ENCODE data around the gene TMEM190. TPM values are rescaled to one million over a fixed set of nuclear protein-coding genes. Genes with fewer than 3 reads are reported as not detected.
A peak's percentile ranks its signal among the peaks of the same experiment; 100 is the strongest.

TMEM190 gene
- total and polyA plus RNA-seq, 9 of the 15 experiments (the other 6 are each of a cell fraction or from before 2014, with no cell fraction given) = not detected

GRCh38 chr19:55368701-55369563 is 7.7 kb upstream of the TMEM190 start (continued):
- TF ChIP-seq PKNOX1 (IDR thresholded peaks at IDR 0.05) (no peak), ZFP36 (IDR thresholded peaks at IDR 0.05; ENCODE audit: low read depth, low read length, partially characterized antibody) (peak; percentile 24), CBFB (CRISPR knock-in tag; IDR thresholded peaks at IDR 0.05) (no peak), GMEB1 (CRISPR knock-in tag; IDR thresholded peaks at IDR 0.05) (peak; percentile 48; the same call in 1 of the 2 replicates), ZBTB34 (CRISPR knock-in tag; IDR thresholded peaks at IDR 0.05) (no peak), MYBL2 (IDR thresholded peaks at IDR 0.05; ENCODE audit: low read depth) (no peak), MYBL2 (CRISPR knock-in tag; IDR thresholded peaks at IDR 0.05; ENCODE audit: borderline replicate concordance) (no peak), ATF4 (CRISPR knock-in tag; IDR thresholded peaks at IDR 0.05) (no peak), ZNF384 (IDR thresholded peaks at IDR 0.05; ENCODE audit: low read depth, low read length) (no peak), OTX1 (CRISPR knock-in tag; IDR thresholded peaks at IDR 0.05) (no peak), CTCFL (IDR thresholded peaks at IDR 0.05; ENCODE audit: borderline replicate concordance, insufficient read depth, low read depth, low read length, poor library complexity, severe bottlenecking) (no peak), PURB (CRISPR knock-in tag; IDR thresholded peaks at IDR 0.05; ENCODE audit: low read depth) (no peak), ESRRB (CRISPR knock-in tag; IDR thresholded peaks at IDR 0.05; ENCODE audit: borderline replicate concordance) (no peak), SMAD4 (CRISPR knock-in tag; conservative IDR thresholded peaks at IDR 0.05) (peak; percentile 67), SIN3B (IDR thresholded peaks at IDR 0.05; ENCODE audit: low read depth) (no peak)

Data from K562 (cell line).